Ovary (tissue), 9 donors: ENCODE data around the gene COX4I1. TPM values are rescaled to one million over a fixed set of nuclear protein-coding genes. Genes with fewer than 3 reads are reported as not detected.

Experiments used
- DNase-seq, 5 donors: peaks; one replicate each; pipeline ENCODE4 v3.0.0-alpha.2; 2019 to 2020
- H3K27ac ChIP-seq, 2 donors: fragments of 200-600 bp; one replicate each; pipeline versions ENCODE4 v1.5.1 to v1.8.0; 2019 to 2022
- H3K27me3 ChIP-seq: fragments of 200-600 bp; one replicate; pipeline ENCODE4 v1.8.0; 2022
- H3K36me3 ChIP-seq: fragments of 200-600 bp; sonication (generic); one replicate; pipeline ENCODE4 v1.5.1; 2019
- H3K4me1 ChIP-seq: one replicate; pipeline ENCODE4 v1.8.1; 2013; ENCODE audit warnings: mild to moderate bottlenecking, moderate library complexity; ENCODE audit not compliant: insufficient read depth
- H3K4me3 ChIP-seq: fragments of 200-600 bp; sonication (generic); one replicate; pipeline ENCODE4 v1.5.1; 2017
- H3K9me3 ChIP-seq, 2 donors: fragments of 200-600 bp in 1 of 2; sonication (generic) in 1 of 2; one replicate each; pipeline versions ENCODE4 v1.5.1 to v1.8.1; 2013 to 2019; ENCODE audit warnings: mild to moderate bottlenecking in 1 of 2, moderate library complexity in 1 of 2
- CTCF ChIP-seq, 3 donors: fragments of 450-650 bp in 2 of 3; fragments of 200-600 bp in 1 of 3; IDR thresholded peaks; one replicate each; pipeline versions ENCODE4 v1.5.1 to v1.8.0; 2016 to 2022; ENCODE audit warnings: antibody characterized with exemption in 3 of 3, mild to moderate bottlenecking in 1 of 3
- EP300 ChIP-seq: sonication (generic); formaldehyde crosslinking; IDR thresholded peaks from one replicate; pipeline ENCODE4 v1.6.1; 2017; ENCODE audit warnings: antibody characterized with exemption
- POLR2A ChIP-seq: fragments of 450-650 bp; IDR thresholded peaks from one replicate; pipeline ENCODE4 v1.6.1; 2017; ENCODE audit warnings: antibody characterized with exemption, mild to moderate bottlenecking, moderate library complexity
- WGBS, 3 donors: extraction: QIAGEN DNeasy Blood & Tissue Kit in 1 of 3; methylation state at CpG; one replicate each; pipeline versions ENCODE4 v1.1.5 to v1.1.7; 2013 to 2017; 5-methylcytosine and 5-hydroxymethylcytosine counted together
- intact Hi-C, 4 donors: fragments of 100-400 bp; cut with DNase I; formaldehyde crosslinking; loops; one replicate each; pipeline versions ENCODE4 v1.11.0 to v1.15.1; 2022 to 2023
- polyA plus RNA-seq, 2 donors: library from polyadenylated mRNA; stranded (reverse); fragments of 200-250 nt in 1 of 2; fragments of 350-450 nt in 1 of 2; fragmentation: Illumina TruSeq in 1 of 2; extraction: RNeasy Lipid Tissue Mini Kit (QIAGEN cat#74804) in 1 of 2; gene quantifications; one replicate each; pipeline ENCODE4 v1.2.3, GENCODE V29; 2013 to 2014
- total RNA-seq, 7 donors: library from RNA; depleted of rRNA in 2 of 7; stranded (reverse); fragments of >200 nt in 2 of 7; fragmentation: NEBNext Ultra II Directional in 3 of 7; extraction: Animal tissue kit (Norgen Biotek cat#: 25700) in 3 of 7; gene quantifications; one replicate each; pipeline versions ENCODE4 v1.1.0 to v1.2.4, GENCODE V29; 2016 to 2023
- donor health status: DM: no; HTN: no; CAD: no; lungs with moderate emphysema.
- donor health status: DM: no; HTN: no; CAD: no.
- donor health status: Bipolar disorder and iron deficiency.
- donor health status: DM: yes; HTN: yes; CAD: no.
- donor health status: DM: no; HTN: no; CAD: no.
- donor health status: DM: yes; HTN: yes; CAD: no.

Gene COX4I1
- total and polyA plus RNA-seq, 9 donors: 378 to 750 (median 471) TPM

- no peak for TF ChIP-seq CTCF (IDR thresholded peaks at IDR 0.05)
- TF ChIP-seq EP300: no peak
- TF ChIP-seq POLR2A: no peak
- intact Hi-C loops: loop anchor here (10.0 kb wide), 5 partner anchors 95 to 695 kb away; partner anchors contain the start of gene FOXF1 (in 1 of the 4)
- no peaks in the 10 kb centered on the region for H3K27me3 ChIP-seq
- no peak overlapping the region for H3K27ac ChIP-seq
- no peak for DNase-seq
- H3K4me3 ChIP-seq: no peak overlapping the region
- no peaks in the 10 kb centered on the region for H3K36me3 ChIP-seq
- WGBS, 3 donors: 77 to 85% (median 79%) methylated on average over 24 of the region's 24 CpGs
- H3K9me3 ChIP-seq: no peaks in the 10 kb centered on the region
- no peaks in the 10 kb centered on the region for H3K4me1 ChIP-seq
Observed at GRCh38 chr16:85829751-85830445, 30.4 kb downstream of the COX4I1 start.

GRCh38 chr16:85830821-85831220 is 31.3 kb downstream of the COX4I1 start:
- Histone ChIP-seq H3K4me3 (no peak overlapping the region), H3K27ac (no peak overlapping the region), H3K36me3 (no peaks in the 10 kb centered on the region), H3K4me1 (no peaks in the 10 kb centered on the region), H3K27me3 (no peaks in the 10 kb centered on the region), H3K9me3 (no peaks in the 10 kb centered on the region)
- intact Hi-C loops: no loop called here
- 75 to 81% (median 75%) methylated on average over 9 of the region's 9 CpGs for WGBS, 3 donors
- no peak for DNase-seq
- TF ChIP-seq CTCF (IDR thresholded peaks at IDR 0.05) (no peak), EP300 (no peak), POLR2A (no peak)

- no peak for TF ChIP-seq POLR2A
- TF ChIP-seq CTCF (IDR thresholded peaks at IDR 0.05): no peak
- TF ChIP-seq EP300: no peak
- no peaks in the 10 kb centered on the region for H3K36me3 ChIP-seq
- no peak overlapping the region for H3K4me3 ChIP-seq
- intact Hi-C loops: no loop called here
- H3K27ac ChIP-seq: no peak overlapping the region
- H3K9me3 ChIP-seq: no peaks in the 10 kb centered on the region
- 84 to 89% (median 86%) methylated on average over 21 of the region's 21 CpGs for WGBS, 3 donors
- H3K27me3 ChIP-seq: no peaks in the 10 kb centered on the region
- H3K4me1 ChIP-seq: no peaks in the 10 kb centered on the region
- no peak for DNase-seq
Observed at GRCh38 chr16:85832570-85833218, 33.2 kb downstream of the COX4I1 start.

- WGBS, 3 donors: 8 to 11% (median 11%) methylated on average over 22 of the region's 22 CpGs
Observed at GRCh38 chr16:85833219-85833920, 33.9 kb downstream of the COX4I1 start.

More at GRCh38 chr16:85833219-85833920, 33.9 kb downstream of the COX4I1 start:
- Histone ChIP-seq H3K36me3 (no peaks in the 10 kb centered on the region), H3K4me1 (no peaks in the 10 kb centered on the region), H3K27ac (no peak overlapping the region), H3K4me3 (no peak overlapping the region), H3K27me3 (no peaks in the 10 kb centered on the region), H3K9me3 (no peaks in the 10 kb centered on the region)
- DNase-seq: no peak
- no peak for TF ChIP-seq POLR2A
- TF ChIP-seq EP300: no peak
- no peak for TF ChIP-seq CTCF (IDR thresholded peaks at IDR 0.05)
- intact Hi-C loops: no loop called here
